Measurements from ENCODE around the gene RNASEH2B. TPM values are rescaled to one million over a fixed set of nuclear protein-coding genes. Genes with fewer than 3 reads are reported as not detected.

The RNASEH2B gene
- total RNA-seq, 1 donor from 2014 or later: 23.6 TPM

- Histone ChIP-seq H3K36me3 (ENCODE audit: insufficient read depth, low read length) (no peaks in the 10 kb centered on the region), H3K27me3 (ENCODE audit: insufficient read depth, low read length) (no peaks in the 10 kb centered on the region), H2AFZ (ENCODE audit: low read depth, low read length) (no peak overlapping the region), H3K9me3 (ENCODE audit: insufficient read depth, low read depth, low read length) (no peaks in the 10 kb centered on the region), H4K20me1 (ENCODE audit: insufficient read depth, low read length) (no peaks in the 10 kb centered on the region), H3K4me3 (ENCODE audit: insufficient read depth, low read depth, low read length) (no peak overlapping the region), H3K4me2 (ENCODE audit: low read length) (no peak overlapping the region), H3K79me2 (ENCODE audit: insufficient read depth, low read length) (no peaks in the 10 kb centered on the region), H3K9ac (ENCODE audit: low read length) (no peak overlapping the region), H3K4me1 (ENCODE audit: insufficient read depth, low read length) (no peaks in the 10 kb centered on the region), H3K27ac (ENCODE audit: low read depth, low read length) (no peak overlapping the region)
- DNase-seq (ENCODE audit: low read depth): no peak
- Mint-ChIP-seq H3K27me3 (ENCODE audit: low read depth, unreplicated experiment) (peaks cover 3% of the 10 kb centered on the region), H3K4me3 (ENCODE audit: unreplicated experiment) (no peak overlapping the region), H3K36me3 (ENCODE audit: low read depth, unreplicated experiment) (no peaks in the 10 kb centered on the region), H3K4me1 (ENCODE audit: low read depth, unreplicated experiment) (peaks cover 3% of the 10 kb centered on the region), H3K27ac (ENCODE audit: unreplicated experiment) (no peak overlapping the region), H3K9me3 (ENCODE audit: unreplicated experiment) (peaks cover 3% of the 10 kb centered on the region)
- FAIRE-seq: no peak
- TF ChIP-seq CTCF (IDR thresholded peaks at IDR 0.05; ENCODE audit: insufficient read depth, low read depth, low read length): no peak
- TF ChIP-seq EZH2 (IDR thresholded peaks at IDR 0.05; ENCODE audit: insufficient read depth, low read length): no peak
Measured at GRCh38 chr13:50888362-50888761, 21.2 kb upstream of the RNASEH2B start.

GRCh38 chr13:50889317-50889716, 20.3 kb upstream of the RNASEH2B start:
- Mint-ChIP-seq H3K4me3 (ENCODE audit: unreplicated experiment) (no peak overlapping the region), H3K27ac (ENCODE audit: unreplicated experiment) (no peak overlapping the region), H3K36me3 (ENCODE audit: low read depth, unreplicated experiment) (no peaks in the 10 kb centered on the region), H3K27me3 (ENCODE audit: low read depth, unreplicated experiment) (peaks cover 3% of the 10 kb centered on the region), H3K9me3 (ENCODE audit: unreplicated experiment) (peaks cover 3% of the 10 kb centered on the region), H3K4me1 (ENCODE audit: low read depth, unreplicated experiment) (peaks cover 9% of the 10 kb centered on the region)
- no peak overlapping the region for H2AFZ ChIP-seq (ENCODE audit: low read depth, low read length)
- H3K36me3 ChIP-seq (ENCODE audit: insufficient read depth, low read length): no peaks in the 10 kb centered on the region
- no peak overlapping the region for H3K9ac ChIP-seq (ENCODE audit: low read length)
- FAIRE-seq (no peak), DNase-seq (ENCODE audit: low read depth) (no peak)
- no peak overlapping the region for H3K4me2 ChIP-seq (ENCODE audit: low read length)
- H3K79me2 ChIP-seq (ENCODE audit: insufficient read depth, low read length): no peaks in the 10 kb centered on the region
- H3K4me1 ChIP-seq (ENCODE audit: insufficient read depth, low read length): no peaks in the 10 kb centered on the region
- H4K20me1 ChIP-seq (ENCODE audit: insufficient read depth, low read length): no peaks in the 10 kb centered on the region
- TF ChIP-seq EZH2 (IDR thresholded peaks at IDR 0.05; ENCODE audit: insufficient read depth, low read length) (no peak), CTCF (IDR thresholded peaks at IDR 0.05; ENCODE audit: insufficient read depth, low read depth, low read length) (no peak)
- no peaks in the 10 kb centered on the region for H3K27me3 ChIP-seq (ENCODE audit: insufficient read depth, low read length)
- no peak overlapping the region for H3K27ac ChIP-seq (ENCODE audit: low read depth, low read length)
- no peaks in the 10 kb centered on the region for H3K9me3 ChIP-seq (ENCODE audit: insufficient read depth, low read depth, low read length)
- no peak overlapping the region for H3K4me3 ChIP-seq (ENCODE audit: insufficient read depth, low read depth, low read length)

- Histone ChIP-seq H3K4me3 (ENCODE audit: insufficient read depth, low read depth, low read length) (no peak overlapping the region), H3K36me3 (ENCODE audit: insufficient read depth, low read length) (no peaks in the 10 kb centered on the region), H3K4me1 (ENCODE audit: insufficient read depth, low read length) (no peaks in the 10 kb centered on the region), H3K4me2 (ENCODE audit: low read length) (no peak overlapping the region), H3K27ac (ENCODE audit: low read depth, low read length) (no peak overlapping the region), H2AFZ (ENCODE audit: low read depth, low read length) (no peak overlapping the region), H3K9me3 (ENCODE audit: insufficient read depth, low read depth, low read length) (no peaks in the 10 kb centered on the region), H4K20me1 (ENCODE audit: insufficient read depth, low read length) (no peaks in the 10 kb centered on the region), H3K9ac (ENCODE audit: low read length) (no peak overlapping the region), H3K27me3 (ENCODE audit: insufficient read depth, low read length) (no peaks in the 10 kb centered on the region), H3K79me2 (ENCODE audit: insufficient read depth, low read length) (no peaks in the 10 kb centered on the region)
- no peak overlapping the region for H3K4me3 Mint-ChIP-seq (ENCODE audit: unreplicated experiment)
- H3K9me3 Mint-ChIP-seq (ENCODE audit: unreplicated experiment): peaks cover 3% of the 10 kb centered on the region
- H3K27ac Mint-ChIP-seq (ENCODE audit: unreplicated experiment): no peak overlapping the region
- FAIRE-seq (no peak), DNase-seq (ENCODE audit: low read depth) (no peak)
- peaks cover 3% of the 10 kb centered on the region for H3K27me3 Mint-ChIP-seq (ENCODE audit: low read depth, unreplicated experiment)
- H3K4me1 Mint-ChIP-seq (ENCODE audit: low read depth, unreplicated experiment): peaks cover 9% of the 10 kb centered on the region
- no peaks in the 10 kb centered on the region for H3K36me3 Mint-ChIP-seq (ENCODE audit: low read depth, unreplicated experiment)
- TF ChIP-seq CTCF (IDR thresholded peaks at IDR 0.05; ENCODE audit: insufficient read depth, low read depth, low read length) (no peak), EZH2 (IDR thresholded peaks at IDR 0.05; ENCODE audit: insufficient read depth, low read length) (no peak)
Measured at GRCh38 chr13:50891206-50891605, 18.4 kb upstream of the RNASEH2B start.
